ENCODE measurements around the gene MOGAT3. TPM values are rescaled to one million over a fixed set of nuclear protein-coding genes. Genes with fewer than 3 reads are reported as not detected.

MOGAT3 gene
- total and polyA plus RNA-seq, 2 experiments from 2014 or later: 0.44 TPM; not detected in 1

DNA sequence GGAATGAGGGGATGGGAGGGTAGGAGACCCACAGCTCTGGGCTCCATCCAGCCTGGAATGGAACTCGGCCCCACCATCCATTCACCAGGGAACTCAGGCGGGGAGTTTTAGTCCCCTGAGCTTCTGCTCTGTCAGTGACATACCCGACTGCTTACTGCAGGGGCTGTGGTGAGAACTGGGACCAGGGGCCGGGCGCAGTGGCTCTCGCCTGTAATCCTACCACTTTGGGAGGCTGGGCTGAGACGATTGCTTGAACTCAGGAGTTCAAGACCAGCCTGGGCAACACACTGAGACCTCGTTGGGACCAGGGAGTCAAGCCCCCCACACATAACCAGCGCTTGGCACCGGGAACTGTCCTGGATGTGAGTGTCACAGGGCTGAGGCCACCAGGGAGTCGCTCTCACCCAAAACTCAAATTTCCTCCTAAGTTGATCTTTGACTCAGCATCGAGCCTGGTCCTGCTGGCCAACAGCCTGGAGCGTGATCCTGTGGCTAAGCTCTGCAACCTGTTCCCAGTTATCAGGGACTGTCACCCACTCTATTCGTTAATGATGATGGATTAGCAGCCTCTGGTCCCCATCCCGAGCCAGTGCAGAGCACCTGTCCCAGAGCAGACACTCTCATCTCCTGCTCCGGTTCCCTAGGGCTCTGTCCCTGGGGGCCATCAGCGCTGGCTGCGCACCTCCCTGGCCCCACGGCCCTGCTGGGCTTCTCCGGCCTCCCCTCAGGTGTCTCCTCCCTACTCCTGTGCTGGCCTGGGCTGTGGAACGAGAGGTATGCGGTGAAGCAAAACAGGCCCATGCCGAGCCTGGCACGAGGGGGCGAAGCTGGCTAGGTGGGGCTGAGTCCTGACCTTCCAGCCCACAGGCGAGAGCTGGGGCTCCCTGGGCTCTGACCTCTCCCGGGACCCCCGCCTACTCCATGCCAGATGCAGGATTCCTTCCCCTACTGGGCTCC lies 37.7 kb upstream of the MOGAT3 start:
- Histone ChIP-seq H3K9me2 (ENCODE audit: insufficient read depth) (no peaks in the 10 kb centered on the region), H3K4me2 (peak overlapping the region; percentile 65), H3K27me3 (ENCODE audit: insufficient read depth) (no peaks in the 10 kb centered on the region), H3K36me3 (ENCODE audit: insufficient read depth) (no peaks in the 10 kb centered on the region), H4K20me1 (replicated peaks; ENCODE audit: insufficient read depth) (peaks cover 6% of the 10 kb centered on the region), H3K4me1 (ENCODE audit: insufficient read depth) (peaks cover 28% of the 10 kb centered on the region), H3K79me2 (replicated peaks; ENCODE audit: insufficient read depth) (peaks cover 19% of the 10 kb centered on the region), H2AFZ (no peak overlapping the region), H3F3A (replicated peaks; ENCODE audit: low read depth) (peaks cover 33% of the 10 kb centered on the region), H3K4me3 (no peak overlapping the region), H3K27ac (ENCODE audit: low read depth) (peak overlapping the region; percentile 72)
- Mint-ChIP-seq H3K4me1 (peaks cover 21% of the 10 kb centered on the region), H3K4me3 (no peak overlapping the region; the same call in 2 of the 3 replicates), H3K27me3 (ENCODE audit: insufficient read depth, low read depth, poor library complexity) (peaks cover 16% of the 10 kb centered on the region), H3K27ac (peak overlapping the region; percentile 48), H3K9me3 (no peaks in the 10 kb centered on the region), H3K36me3 (ENCODE audit: low read depth) (peaks cover 17% of the 10 kb centered on the region)
- ATAC-seq (peak; percentile 6; the same call in 2 of the 3 replicates), DNase-seq (ENCODE audit: low spot score) (no peak)
- TF ChIP-seq EZH2 (IDR thresholded peaks at IDR 0.05; ENCODE audit: low read depth, unreplicated experiment): no peak
- TF ChIP-seq ZNF331 (CRISPR knock-in tag; IDR thresholded peaks at IDR 0.05; ENCODE audit: low read depth): no peak

DNA sequence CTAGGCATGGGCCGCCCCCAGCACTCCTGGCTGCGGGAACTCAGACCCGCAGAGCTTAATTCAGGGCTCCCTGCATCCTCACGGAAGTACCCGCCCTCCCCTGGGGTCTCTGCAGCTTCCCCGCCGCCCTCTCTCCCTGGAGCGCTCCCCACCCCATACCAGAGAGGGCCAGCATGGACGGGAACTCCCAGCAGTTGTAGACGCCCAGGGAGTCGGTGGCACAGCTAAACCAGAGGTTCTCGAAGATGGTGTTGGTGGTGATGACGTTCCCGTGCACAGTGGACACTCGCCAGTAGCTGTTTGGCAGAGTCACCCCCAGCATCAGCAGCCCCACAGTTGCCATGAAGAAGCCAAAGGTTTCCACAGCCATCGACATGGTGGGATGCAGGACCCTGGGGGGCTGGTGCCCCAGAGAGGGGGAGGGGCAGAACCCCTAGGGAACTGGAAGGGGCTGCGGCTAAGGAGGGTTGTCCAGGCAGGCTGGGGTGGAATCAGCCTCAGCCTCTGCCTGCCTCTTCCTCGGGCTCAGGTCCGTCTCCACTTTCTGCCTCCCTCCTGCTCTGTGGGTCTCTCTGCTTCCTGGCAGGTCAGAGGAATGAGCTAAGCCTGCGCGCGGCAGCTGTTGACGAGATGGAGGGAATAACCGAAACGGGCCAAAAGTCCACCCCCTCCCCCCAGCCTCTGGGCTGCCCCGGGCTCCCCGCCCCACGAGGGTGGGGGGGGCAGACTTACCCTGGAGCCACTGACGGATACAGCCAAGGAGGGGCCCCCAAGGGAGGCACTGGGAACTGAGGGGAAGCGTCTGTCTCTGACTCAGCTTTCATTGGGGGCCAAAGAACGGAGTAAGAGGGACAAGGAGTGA lies 36.6 kb upstream of the MOGAT3 start, which contains the start of gene CLDN15:
CLDN15 (minus strand) TSS at position 597 of the 862 bp plus-strand sequence; CDS start at position 376, 221 bp downstream.
- H3K9me2 ChIP-seq (ENCODE audit: insufficient read depth): no peaks in the 10 kb centered on the region
- ATAC-seq: no peak
- Mint-ChIP-seq H3K4me1 (peaks cover 23% of the 10 kb centered on the region), H3K9me3 (no peaks in the 10 kb centered on the region), H3K36me3 (ENCODE audit: low read depth) (peaks cover 14% of the 10 kb centered on the region), H3K4me3 (no peak within 1 kb of the TSS; the same call in 2 of the 3 replicates), H3K27ac (peak within 1 kb of the TSS; percentile 59; the same call in 1 of the 2 replicates), H3K27me3 (ENCODE audit: insufficient read depth, low read depth, poor library complexity) (peaks cover 15% of the 10 kb centered on the region)
- no peaks in the 10 kb centered on the region; the same call in 1 of the 2 replicates for H4K20me1 ChIP-seq (replicated peaks; ENCODE audit: insufficient read depth)
- TF ChIP-seq ZNF331 (CRISPR knock-in tag; IDR thresholded peaks at IDR 0.05; ENCODE audit: low read depth) (no peak), CREB1 (CRISPR knock-in tag; IDR thresholded peaks at IDR 0.05; ENCODE audit: low read depth) (no peak), ZNF114 (CRISPR knock-in tag; IDR thresholded peaks at IDR 0.05) (no peak), NANOG (IDR thresholded peaks at IDR 0.05; ENCODE audit: borderline replicate concordance) (no peak)
- TF ChIP-seq, protein P1, sequence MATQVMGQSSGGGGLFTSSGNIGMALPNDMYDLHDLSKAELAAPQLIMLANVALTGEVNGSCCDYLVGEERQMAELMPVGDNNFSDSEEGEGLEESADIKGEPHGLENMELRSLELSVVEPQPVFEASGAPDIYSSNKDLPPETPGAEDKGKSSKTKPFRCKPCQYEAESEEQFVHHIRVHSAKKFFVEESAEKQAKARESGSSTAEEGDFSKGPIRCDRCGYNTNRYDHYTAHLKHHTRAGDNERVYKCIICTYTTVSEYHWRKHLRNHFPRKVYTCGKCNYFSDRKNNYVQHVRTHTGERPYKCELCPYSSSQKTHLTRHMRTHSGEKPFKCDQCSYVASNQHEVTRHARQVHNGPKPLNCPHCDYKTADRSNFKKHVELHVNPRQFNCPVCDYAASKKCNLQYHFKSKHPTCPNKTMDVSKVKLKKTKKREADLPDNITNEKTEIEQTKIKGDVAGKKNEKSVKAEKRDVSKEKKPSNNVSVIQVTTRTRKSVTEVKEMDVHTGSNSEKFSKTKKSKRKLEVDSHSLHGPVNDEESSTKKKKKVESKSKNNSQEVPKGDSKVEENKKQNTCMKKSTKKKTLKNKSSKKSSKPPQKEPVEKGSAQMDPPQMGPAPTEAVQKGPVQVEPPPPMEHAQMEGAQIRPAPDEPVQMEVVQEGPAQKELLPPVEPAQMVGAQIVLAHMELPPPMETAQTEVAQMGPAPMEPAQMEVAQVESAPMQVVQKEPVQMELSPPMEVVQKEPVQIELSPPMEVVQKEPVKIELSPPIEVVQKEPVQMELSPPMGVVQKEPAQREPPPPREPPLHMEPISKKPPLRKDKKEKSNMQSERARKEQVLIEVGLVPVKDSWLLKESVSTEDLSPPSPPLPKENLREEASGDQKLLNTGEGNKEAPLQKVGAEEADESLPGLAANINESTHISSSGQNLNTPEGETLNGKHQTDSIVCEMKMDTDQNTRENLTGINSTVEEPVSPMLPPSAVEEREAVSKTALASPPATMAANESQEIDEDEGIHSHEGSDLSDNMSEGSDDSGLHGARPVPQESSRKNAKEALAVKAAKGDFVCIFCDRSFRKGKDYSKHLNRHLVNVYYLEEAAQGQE (IDR thresholded peaks at IDR 0.05; ENCODE audit: unreplicated experiment): no peak
- H2AFZ ChIP-seq: no peak within 1 kb of the TSS
- no peaks in the 10 kb centered on the region for H3K36me3 ChIP-seq (ENCODE audit: insufficient read depth)
- peaks cover 26% of the 10 kb centered on the region for H3F3A ChIP-seq (replicated peaks; ENCODE audit: low read depth)
- peaks cover 9% of the 10 kb centered on the region for H3K79me2 ChIP-seq (replicated peaks; ENCODE audit: insufficient read depth)
- H3K4me3 ChIP-seq: no peak within 1 kb of the TSS
- H3K4me2 ChIP-seq: peak within 1 kb of the TSS; percentile 65
- H3K27ac ChIP-seq (ENCODE audit: low read depth): peak within 1 kb of the TSS; percentile 72
- DNase-seq (ENCODE audit: low spot score): no peak
- H3K4me1 ChIP-seq (ENCODE audit: insufficient read depth): peaks cover 36% of the 10 kb centered on the region
- H3K27me3 ChIP-seq (ENCODE audit: insufficient read depth): no peaks in the 10 kb centered on the region
